GM10266 (cell line): Measurements from ENCODE around the gene BLOC1S4.
"Not testable (repeated sequence)": the region's sequence is repeated elsewhere in the genome, so short reads cannot be mapped to it uniquely, and the experiment has no call there.

Experiments
- DNase-seq: peaks from one replicate; pipeline ENCODE4 v3.0.0; 2012; ENCODE audit errors: extremely low spot score
- CTCF ChIP-seq: IDR thresholded peaks from 2 replicates; pipeline ENCODE4 v1.5.1; 2012; ENCODE audit warnings: mild to moderate bottlenecking, low read depth; ENCODE audit not compliant: control insufficient read depth, insufficient read depth; ENCODE audit errors: missing control alignments

BLOC1S4 gene

DNA sequence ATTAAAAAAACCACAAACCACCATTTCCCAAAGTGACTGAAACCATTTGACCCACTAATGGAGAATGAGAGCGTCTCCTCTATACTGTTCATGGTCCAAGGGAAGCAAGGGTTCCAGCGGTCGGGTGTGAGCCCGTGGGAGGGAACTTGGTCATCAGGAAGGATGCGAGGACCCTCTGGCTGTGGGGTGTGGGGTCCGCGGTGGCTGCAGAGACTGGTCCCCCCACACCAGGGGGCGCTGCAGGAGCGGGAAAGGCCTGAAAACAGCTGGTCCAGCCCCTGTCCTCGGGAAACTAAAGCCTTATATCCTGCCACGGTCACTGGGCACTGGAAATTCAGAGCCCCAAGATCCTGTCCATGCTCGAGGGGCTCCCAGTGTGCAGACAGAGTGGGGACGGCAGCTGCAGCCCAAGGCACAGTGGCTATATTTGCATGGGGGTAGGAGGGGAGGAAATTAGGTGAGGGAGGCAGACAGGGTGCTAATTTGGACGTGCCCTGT lies 4.3 kb downstream of the BLOC1S4 start:
- peak; percentile 89 for DNase-seq
- TF ChIP-seq CTCF = peak; percentile 93

DNA sequence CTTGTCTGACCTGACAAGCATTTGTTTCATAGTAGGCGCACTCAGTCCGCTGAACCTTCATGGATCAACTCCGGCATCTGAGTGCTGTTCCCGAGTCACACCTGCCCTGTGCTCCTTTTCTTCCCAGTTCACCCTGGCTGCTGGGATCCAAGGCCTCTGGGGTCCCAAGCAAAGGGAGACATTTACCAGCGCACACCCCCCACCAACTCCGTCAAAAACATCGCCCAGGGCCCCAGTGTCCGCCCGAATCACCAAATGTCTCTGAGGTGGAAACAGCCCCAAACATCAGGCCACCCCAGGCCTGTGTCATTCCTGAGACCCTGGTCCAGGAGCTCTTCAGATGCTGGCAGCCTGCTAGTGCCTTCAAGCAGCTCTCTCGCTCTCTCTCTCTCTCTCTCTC lies 5.1 kb downstream of the BLOC1S4 start:
- no peak for TF ChIP-seq CTCF
- DNase-seq = no peak

- no peak for TF ChIP-seq CTCF
- DNase-seq = no peak
These were observed 6.9 kb downstream of the BLOC1S4 start for GRCh38 chr4:6722891-6723290.

- TF ChIP-seq CTCF = no peak
- no peak for DNase-seq
These were observed 7.9 kb downstream of the BLOC1S4 start for GRCh38 chr4:6723851-6724250.

- DNase-seq = no peak
These were observed 8.6 kb downstream of the BLOC1S4 start for GRCh38 chr4:6724421-6725111.

DNA sequence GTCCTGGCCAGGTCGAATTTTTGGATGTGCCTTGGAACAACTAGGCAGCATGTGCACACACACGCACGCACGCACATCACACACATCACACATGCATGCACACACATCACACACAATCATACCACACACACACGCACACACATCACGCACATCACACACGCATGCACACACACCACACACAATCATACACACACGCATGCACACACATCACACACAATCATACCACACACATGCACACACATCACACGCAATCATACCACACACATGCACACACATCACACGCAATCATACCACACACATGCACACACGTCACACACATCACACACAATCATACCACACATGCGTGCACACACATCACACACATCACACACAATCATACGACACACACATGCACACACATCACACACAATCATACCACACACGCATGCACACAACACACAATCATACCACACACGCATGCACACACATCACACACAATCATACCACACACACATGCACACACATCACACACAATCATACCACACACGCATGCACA lies 9.5 kb downstream of the BLOC1S4 start:
- DNase-seq = not testable (repeated sequence)

More at GRCh38 chr4:6724421-6725111, 8.6 kb downstream of the BLOC1S4 start:
- TF ChIP-seq CTCF = no peak

DNA sequence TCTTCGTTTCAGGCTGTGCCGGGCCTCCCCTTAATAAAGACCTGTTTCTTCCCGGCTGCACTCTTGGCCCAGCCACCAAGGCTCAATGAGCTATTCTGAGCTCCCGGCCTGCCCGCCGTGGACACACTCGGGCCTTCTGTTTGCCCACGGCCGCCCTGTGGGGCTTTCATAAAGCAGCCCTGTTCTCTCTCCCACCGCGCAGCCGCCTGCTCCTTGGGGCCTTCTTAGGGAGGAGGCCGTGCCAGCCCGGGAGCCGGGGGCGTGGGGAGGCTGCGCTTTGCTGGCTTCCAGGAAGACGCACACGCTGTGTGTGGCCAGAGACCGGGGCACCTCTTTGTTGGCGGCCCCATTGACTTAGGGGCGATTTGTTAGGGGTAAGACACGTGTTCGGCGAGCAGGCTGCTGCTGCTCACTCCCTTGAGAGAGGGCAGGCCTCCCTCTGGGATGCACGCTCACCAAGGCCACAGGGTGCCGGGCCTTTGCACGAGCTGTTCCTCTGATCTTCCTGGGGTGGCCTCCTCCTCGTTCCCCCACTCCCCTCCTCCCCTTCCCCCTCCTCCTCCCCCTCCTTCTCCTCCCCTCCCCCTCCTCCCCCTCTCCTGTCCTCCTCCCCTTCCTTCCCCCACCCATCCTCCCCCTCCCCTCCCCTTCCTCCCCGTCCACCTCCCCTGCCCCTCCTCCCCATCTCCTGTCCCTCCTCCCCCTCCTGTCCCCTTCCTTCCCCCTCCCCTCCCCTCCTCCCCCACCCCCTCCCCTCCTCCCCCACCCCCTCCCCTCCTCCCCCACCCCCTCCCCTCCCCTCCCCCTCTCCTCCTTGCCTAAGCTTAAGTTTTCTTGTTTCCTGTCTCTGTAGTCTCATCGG lies 11.3 kb downstream of the BLOC1S4 start:
- TF ChIP-seq CTCF = no peak

More for the DNA sequence above, 11.3 kb downstream of the BLOC1S4 start:
- no peak for DNase-seq
